Measurements from ENCODE around the gene LGALS9.

Gene LGALS9

GRCh38 chr17:27690882-27691281, 59.9 kb downstream of the LGALS9 start (continued):
- TF ChIP-seq, protein P1, sequence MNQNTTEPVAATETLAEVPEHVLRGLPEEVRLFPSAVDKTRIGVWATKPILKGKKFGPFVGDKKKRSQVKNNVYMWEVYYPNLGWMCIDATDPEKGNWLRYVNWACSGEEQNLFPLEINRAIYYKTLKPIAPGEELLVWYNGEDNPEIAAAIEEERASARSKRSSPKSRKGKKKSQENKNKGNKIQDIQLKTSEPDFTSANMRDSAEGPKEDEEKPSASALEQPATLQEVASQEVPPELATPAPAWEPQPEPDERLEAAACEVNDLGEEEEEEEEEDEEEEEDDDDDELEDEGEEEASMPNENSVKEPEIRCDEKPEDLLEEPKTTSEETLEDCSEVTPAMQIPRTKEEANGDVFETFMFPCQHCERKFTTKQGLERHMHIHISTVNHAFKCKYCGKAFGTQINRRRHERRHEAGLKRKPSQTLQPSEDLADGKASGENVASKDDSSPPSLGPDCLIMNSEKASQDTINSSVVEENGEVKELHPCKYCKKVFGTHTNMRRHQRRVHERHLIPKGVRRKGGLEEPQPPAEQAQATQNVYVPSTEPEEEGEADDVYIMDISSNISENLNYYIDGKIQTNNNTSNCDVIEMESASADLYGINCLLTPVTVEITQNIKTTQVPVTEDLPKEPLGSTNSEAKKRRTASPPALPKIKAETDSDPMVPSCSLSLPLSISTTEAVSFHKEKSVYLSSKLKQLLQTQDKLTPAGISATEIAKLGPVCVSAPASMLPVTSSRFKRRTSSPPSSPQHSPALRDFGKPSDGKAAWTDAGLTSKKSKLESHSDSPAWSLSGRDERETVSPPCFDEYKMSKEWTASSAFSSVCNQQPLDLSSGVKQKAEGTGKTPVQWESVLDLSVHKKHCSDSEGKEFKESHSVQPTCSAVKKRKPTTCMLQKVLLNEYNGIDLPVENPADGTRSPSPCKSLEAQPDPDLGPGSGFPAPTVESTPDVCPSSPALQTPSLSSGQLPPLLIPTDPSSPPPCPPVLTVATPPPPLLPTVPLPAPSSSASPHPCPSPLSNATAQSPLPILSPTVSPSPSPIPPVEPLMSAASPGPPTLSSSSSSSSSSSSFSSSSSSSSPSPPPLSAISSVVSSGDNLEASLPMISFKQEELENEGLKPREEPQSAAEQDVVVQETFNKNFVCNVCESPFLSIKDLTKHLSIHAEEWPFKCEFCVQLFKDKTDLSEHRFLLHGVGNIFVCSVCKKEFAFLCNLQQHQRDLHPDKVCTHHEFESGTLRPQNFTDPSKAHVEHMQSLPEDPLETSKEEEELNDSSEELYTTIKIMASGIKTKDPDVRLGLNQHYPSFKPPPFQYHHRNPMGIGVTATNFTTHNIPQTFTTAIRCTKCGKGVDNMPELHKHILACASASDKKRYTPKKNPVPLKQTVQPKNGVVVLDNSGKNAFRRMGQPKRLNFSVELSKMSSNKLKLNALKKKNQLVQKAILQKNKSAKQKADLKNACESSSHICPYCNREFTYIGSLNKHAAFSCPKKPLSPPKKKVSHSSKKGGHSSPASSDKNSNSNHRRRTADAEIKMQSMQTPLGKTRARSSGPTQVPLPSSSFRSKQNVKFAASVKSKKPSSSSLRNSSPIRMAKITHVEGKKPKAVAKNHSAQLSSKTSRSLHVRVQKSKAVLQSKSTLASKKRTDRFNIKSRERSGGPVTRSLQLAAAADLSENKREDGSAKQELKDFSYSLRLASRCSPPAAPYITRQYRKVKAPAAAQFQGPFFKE (tag by site-specific recombination; IDR thresholded peaks at IDR 0.05; ENCODE audit: borderline replicate concordance), result no peak
- TF ChIP-seq TRIM28 (IDR thresholded peaks at IDR 0.05; ENCODE audit: borderline replicate concordance, low read length) (no peak), ZSCAN5A (tag by site-specific recombination; IDR thresholded peaks at IDR 0.05) (no peak), BCL6B (tag by site-specific recombination; IDR thresholded peaks at IDR 0.05) (no peak), ZNF701 (tag by site-specific recombination; IDR thresholded peaks at IDR 0.05) (no peak), ZNF664 (tag by site-specific recombination; IDR thresholded peaks at IDR 0.05) (no peak), ZNF311 (tag by site-specific recombination; IDR thresholded peaks at IDR 0.05; ENCODE audit: borderline replicate concordance) (no peak), ZBTB7A (tag by site-specific recombination; IDR thresholded peaks at IDR 0.05; ENCODE audit: low read depth) (no peak), SP3 (tag by site-specific recombination; IDR thresholded peaks at IDR 0.05) (no peak), ZNF140 (tag by site-specific recombination; IDR thresholded peaks at IDR 0.05) (no peak), ATF2 (tag by site-specific recombination; IDR thresholded peaks at IDR 0.05; ENCODE audit: low read depth) (no peak), ZNF600 (tag by site-specific recombination; IDR thresholded peaks at IDR 0.05) (no peak), SCRT2 (tag by site-specific recombination; IDR thresholded peaks at IDR 0.05) (no peak), ZNF658 (tag by site-specific recombination; IDR thresholded peaks at IDR 0.05) (no peak)
- TF ChIP-seq, protein P2, sequence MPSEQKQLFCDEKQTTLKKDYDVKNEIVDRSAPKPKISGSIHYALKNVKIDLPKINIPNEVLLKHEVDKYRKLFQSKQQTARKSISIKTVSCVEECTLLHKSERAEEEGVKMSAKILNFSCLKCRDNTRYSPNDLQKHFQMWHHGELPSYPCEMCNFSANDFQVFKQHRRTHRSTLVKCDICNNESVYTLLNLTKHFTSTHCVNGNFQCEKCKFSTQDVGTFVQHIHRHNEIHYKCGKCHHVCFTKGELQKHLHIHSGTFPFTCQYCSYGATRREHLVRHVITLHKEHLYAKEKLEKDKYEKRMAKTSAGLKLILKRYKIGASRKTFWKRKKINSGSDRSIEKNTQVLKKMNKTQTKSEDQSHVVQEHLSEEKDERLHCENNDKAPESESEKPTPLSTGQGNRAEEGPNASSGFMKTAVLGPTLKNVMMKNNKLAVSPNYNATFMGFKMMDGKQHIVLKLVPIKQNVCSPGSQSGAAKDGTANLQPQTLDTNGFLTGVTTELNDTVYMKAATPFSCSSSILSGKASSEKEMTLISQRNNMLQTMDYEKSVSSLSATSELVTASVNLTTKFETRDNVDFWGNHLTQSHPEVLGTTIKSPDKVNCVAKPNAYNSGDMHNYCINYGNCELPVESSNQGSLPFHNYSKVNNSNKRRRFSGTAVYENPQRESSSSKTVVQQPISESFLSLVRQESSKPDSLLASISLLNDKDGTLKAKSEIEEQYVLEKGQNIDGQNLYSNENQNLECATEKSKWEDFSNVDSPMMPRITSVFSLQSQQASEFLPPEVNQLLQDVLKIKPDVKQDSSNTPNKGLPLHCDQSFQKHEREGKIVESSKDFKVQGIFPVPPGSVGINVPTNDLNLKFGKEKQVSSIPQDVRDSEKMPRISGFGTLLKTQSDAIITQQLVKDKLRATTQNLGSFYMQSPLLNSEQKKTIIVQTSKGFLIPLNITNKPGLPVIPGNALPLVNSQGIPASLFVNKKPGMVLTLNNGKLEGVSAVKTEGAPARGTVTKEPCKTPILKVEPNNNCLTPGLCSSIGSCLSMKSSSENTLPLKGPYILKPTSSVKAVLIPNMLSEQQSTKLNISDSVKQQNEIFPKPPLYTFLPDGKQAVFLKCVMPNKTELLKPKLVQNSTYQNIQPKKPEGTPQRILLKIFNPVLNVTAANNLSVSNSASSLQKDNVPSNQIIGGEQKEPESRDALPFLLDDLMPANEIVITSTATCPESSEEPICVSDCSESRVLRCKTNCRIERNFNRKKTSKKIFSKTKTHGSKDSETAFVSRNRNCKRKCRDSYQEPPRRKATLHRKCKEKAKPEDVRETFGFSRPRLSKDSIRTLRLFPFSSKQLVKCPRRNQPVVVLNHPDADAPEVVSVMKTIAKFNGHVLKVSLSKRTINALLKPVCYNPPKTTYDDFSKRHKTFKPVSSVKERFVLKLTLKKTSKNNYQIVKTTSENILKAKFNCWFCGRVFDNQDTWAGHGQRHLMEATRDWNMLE (tag by site-specific recombination; conservative IDR thresholded peaks at IDR 0.05; ENCODE audit: low read depth), result no peak

Data from HEK293 (cell line).